Pancreas (tissue), 10 donors: ENCODE measurements around the gene LIMA1. TPM values are rescaled to one million over a fixed set of nuclear protein-coding genes. Genes with fewer than 3 reads are reported as not detected.

Experiments
- ATAC-seq, 4 donors: fragments of 200-7000 bp; cut with Tn5 transposase; one replicate each; pipeline versions ENCODE4 v1.8.0 to v1.9.1; 2020; ENCODE audit warnings: mild to moderate bottlenecking in 4 of 4, moderate library complexity in 4 of 4
- DNase-seq, 6 donors: peaks; one replicate each; pipeline ENCODE4 v3.0.0-alpha.2; 2020
- FAIRE-seq: peaks from 2 replicates; lab custom pipeline; 2012; peaks lifted over from hg19 to GRCh38; lab: Jason Lieb, UNC
- H3K27ac ChIP-seq, 4 donors: fragments of 200-600 bp; sonication (generic); 1 replicate in 3 of 4; 2 replicates in 1 of 4; pipeline versions ENCODE4 v1.5.0 to v1.8.0; 2020
- H3K27me3 ChIP-seq, 4 donors: fragments of 200-600 bp; one replicate each; pipeline ENCODE4 v1.8.0; 2021
- H3K36me3 ChIP-seq, 3 donors: fragments of 200-600 bp; sonication (generic) in 1 of 3; one replicate each; pipeline versions ENCODE4 v1.5.0 to v1.8.0; 2020 to 2021
- H3K4me1 ChIP-seq, 3 donors: fragments of 200-600 bp; one replicate each; pipeline ENCODE4 v1.8.0; 2021
- H3K4me3 ChIP-seq, 4 donors: fragments of 200-600 bp; sonication (generic) in 2 of 4; one replicate each; pipeline versions ENCODE4 v1.5.0 to v1.8.0; 2020 to 2021
- H3K9me3 ChIP-seq, 4 donors: fragments of 200-600 bp; one replicate each; pipeline ENCODE4 v1.8.0; 2021
- CTCF ChIP-seq, 4 donors: fragments of 200-600 bp; sonication (generic) in 3 of 4; IDR thresholded peaks; one replicate each; pipeline versions ENCODE4 v1.5.0 to v1.8.0; 2021; ENCODE audit warnings: antibody characterized with exemption in 4 of 4
- WGBS, 2 donors: extraction: QIAGEN DNeasy Blood & Tissue Kit; methylation state at CpG; one replicate each; pipeline ENCODE4 v1.1.7; 2013; 5-methylcytosine and 5-hydroxymethylcytosine counted together
- intact Hi-C, 3 donors: fragments of 100-400 bp; cut with DNase I; formaldehyde crosslinking; loops; one replicate each; pipeline versions ENCODE4 v1.11.1 to v1.14.2; 2022
- polyA plus RNA-seq, 2 donors: library from polyadenylated mRNA; stranded (reverse); fragments of 200-250 nt; gene quantifications; one replicate each; pipeline ENCODE4 v1.2.3, GENCODE V29; 2013
- total RNA-seq, 6 donors: library from RNA; stranded (reverse); fragmentation: NEBNext Ultra II Directional in 4 of 6; extraction: Animal tissue kit (Norgen Biotek cat#: 25700) in 4 of 6; gene quantifications; one replicate each; pipeline versions ENCODE4 v1.2.1 to v1.2.4, GENCODE V29; 2021 to 2023
- donor health status: healthy with polysubstance abuse.
- donor health status: DM: no; HTN: no; CAD: no; lungs with moderate emphysema.
- donor health status: DM: no; HTN: no; CAD: no.
- donor health status: control.
- donor health status: control.
- donor health status: Bipolar disorder and iron deficiency.
- donor health status: DM: yes; HTN: yes; CAD: no.
- donor health status: DM: no; HTN: no; CAD: no.
- donor health status: DM: no; HTN: no; CAD: no.
- donor health status: DM: yes; HTN: yes; CAD: no.

LIMA1 gene
- total and polyA plus RNA-seq, 8 donors = 17.6 to 50.3 (median 25.1) TPM

GRCh38 chr12:50234347-50234746, 49.0 kb downstream of the LIMA1 start:
- DNase-seq = no peak
- no peak for FAIRE-seq
- H3K36me3 ChIP-seq = peaks cover 0 to 6% (median 0%) of the 10 kb centered on the region in 3 donors
- H3K9me3 ChIP-seq = no peaks in the 10 kb centered on the region
- no peak overlapping the region for H3K27ac ChIP-seq
- no peaks in the 10 kb centered on the region for H3K4me1 ChIP-seq
- H3K4me3 ChIP-seq = no peak overlapping the region
- intact Hi-C loops = no loop called here
- no peaks in the 10 kb centered on the region for H3K27me3 ChIP-seq
- 87 to 88% methylated on average over 3 of the region's 3 CpGs for WGBS, 2 donors
- peak in 2 of 4 donors; percentile 44 to 52 for ATAC-seq
- no peak for TF ChIP-seq CTCF (IDR thresholded peaks at IDR 0.05)

- no peak overlapping the region for H3K27ac ChIP-seq
- H3K36me3 ChIP-seq = peaks cover 0 to 6% (median 0%) of the 10 kb centered on the region in 3 donors
- intact Hi-C loops = no loop called here
- WGBS, 2 donors = 79 to 86% methylated on average over 9 of the region's 9 CpGs
- FAIRE-seq = no peak
- H3K27me3 ChIP-seq = no peaks in the 10 kb centered on the region
- no peak overlapping the region for H3K4me3 ChIP-seq
- H3K9me3 ChIP-seq = no peaks in the 10 kb centered on the region
- TF ChIP-seq CTCF (IDR thresholded peaks at IDR 0.05) = no peak
- peak in 2 of 4 donors; percentile 30 to 34 for ATAC-seq
- no peaks in the 10 kb centered on the region for H3K4me1 ChIP-seq
- no peak for DNase-seq
These were observed 50.5 kb downstream of the LIMA1 start for GRCh38 chr12:50232771-50233209.

- FAIRE-seq (no peak), ATAC-seq (no peak), DNase-seq (no peak)
- H3K27ac ChIP-seq = no peak overlapping the region
- TF ChIP-seq CTCF (IDR thresholded peaks at IDR 0.05) = no peak
- no peak overlapping the region for H3K4me3 ChIP-seq
- peaks cover 0 to 6% (median 0%) of the 10 kb centered on the region in 3 donors for H3K36me3 ChIP-seq
- H3K27me3 ChIP-seq = no peaks in the 10 kb centered on the region
- intact Hi-C loops = no loop called here
- H3K4me1 ChIP-seq = no peaks in the 10 kb centered on the region
- no peaks in the 10 kb centered on the region for H3K9me3 ChIP-seq
- WGBS, 2 donors = 99 to 100% methylated on average over 4 of the region's 4 CpGs
These were observed 51.1 kb downstream of the LIMA1 start for GRCh38 chr12:50232206-50232605.

- Histone ChIP-seq H3K27me3 (no peaks in the 10 kb centered on the region), H3K4me3 (no peak overlapping the region), H3K27ac (no peak overlapping the region), H3K36me3 (no peaks in the 10 kb centered on the region), H3K9me3 (no peaks in the 10 kb centered on the region), H3K4me1 (no peaks in the 10 kb centered on the region)
- DNase-seq (no peak), ATAC-seq (no peak), FAIRE-seq (no peak)
- TF ChIP-seq CTCF (IDR thresholded peaks at IDR 0.05) = no peak
- intact Hi-C loops = no loop called here
These were observed 52.0 kb downstream of the LIMA1 start for GRCh38 chr12:50231346-50231745.

GRCh38 chr12:50230217-50230616, 53.1 kb downstream of the LIMA1 start:
- 96 to 98% methylated on average over 6 of the region's 6 CpGs for WGBS, 2 donors
- no peak for FAIRE-seq
- H3K36me3 ChIP-seq = no peaks in the 10 kb centered on the region

More at GRCh38 chr12:50230217-50230616, 53.1 kb downstream of the LIMA1 start:
- DNase-seq (no peak), ATAC-seq (no peak)
- H3K4me1 ChIP-seq = no peaks in the 10 kb centered on the region
- TF ChIP-seq CTCF (IDR thresholded peaks at IDR 0.05) = no peak
- H3K27ac ChIP-seq = no peak overlapping the region
- no peaks in the 10 kb centered on the region for H3K27me3 ChIP-seq
- no peaks in the 10 kb centered on the region for H3K9me3 ChIP-seq
- intact Hi-C loops = no loop called here
- no peak overlapping the region for H3K4me3 ChIP-seq
